DND-41 (cell line): Measurements from ENCODE around the gene ANKRD28.

ENCODE experiments used
- CTCF ChIP-seq: IDR thresholded peaks from 2 replicates; pipeline ENCODE4 v1.5.1; 2012; ENCODE audit warnings: borderline replicate concordance, low read length, moderate library complexity, mild to moderate bottlenecking; ENCODE audit not compliant: poor library complexity, severe bottlenecking; ENCODE audit errors: extremely low read depth
- EZH2 ChIP-seq: IDR thresholded peaks from 3 replicates; pipeline ENCODE4 v1.6.1; 2012; ENCODE audit warnings: borderline replicate concordance, low read depth, mild to moderate bottlenecking, moderate library complexity, low read length, inconsistent platforms; ENCODE audit not compliant: severe bottlenecking

- TF ChIP-seq CTCF: no peak
- TF ChIP-seq EZH2: no peak
Observed at GRCh38 chr3:15743587-15744009, 54.2 kb downstream of the ANKRD28 start.
